HCT116 (cell line): ENCODE results near the gene XPNPEP2. TPM values are rescaled to one million over a fixed set of nuclear protein-coding genes. Genes with fewer than 3 reads are reported as not detected.

Experiments
- ATAC-seq: fragments of 200-7000 bp; cut with Tn5 transposase; 2 replicates; pipeline ENCODE4 v1.9.1; 2020; ENCODE audit warnings: mild to moderate bottlenecking, moderate library complexity
- BruUV-seq: library from RNA; stranded (reverse); fragments of 400-500 nt; replicated peaks from 2 replicates; lab custom pipeline; 2021; lab: Mats Ljungman, UMichigan
- CTCF ChIA-PET: fragments of 300-600 bp; sonication (Branson Sonifier 250); formaldehyde crosslinking; loops from one replicate; lab custom pipeline; 2021; ENCODE audit warnings: antibody characterized with exemption; lab: Charles Lee
- POLR2A ChIA-PET: fragments of 300-600, 350-600 bp; sonication (Branson Sonifier 250); formaldehyde crosslinking; loops from one replicate; lab custom pipeline; 2021; ENCODE audit warnings: antibody characterized with exemption; lab: Charles Lee
- RAD21 ChIA-PET, 2 experiments: fragments of 300-600 bp; sonication (Branson Sonifier 250); formaldehyde crosslinking; loops; one replicate each; lab custom pipeline; 2023; ENCODE audit warnings: low total read pairs in 2 of 2; ENCODE audit not compliant: uncharacterized antibody in 2 of 2, unreplicated experiment in 2 of 2, low non-redundant PET in 1 of 2; lab: Charles Lee
- DNase-seq: peaks from one replicate; pipeline ENCODE4 v3.0.0-alpha.2; 2010; ENCODE audit warnings: low read depth, low spot score
- H2AFZ ChIP-seq: fragments of 200-600 bp; shearing (Covaris generic), sonication (generic); 2 replicates; pipeline ENCODE4 v1.6.1; 2017; ENCODE audit warnings: low read depth, mixed run types, mixed read lengths, antibody characterized with exemption, low read length; ENCODE audit not compliant: poor library complexity, severe bottlenecking
- H3K27ac ChIP-seq: 2 replicates; pipeline ENCODE4 v1.5.1; 2012; ENCODE audit warnings: low read depth, low read length
- H3K27me3 ChIP-seq: fragments of 200-600 bp; sonication (generic); 2 replicates; pipeline ENCODE4 v1.6.1; 2016; ENCODE audit warnings: mixed run types, low read length, mixed read lengths; ENCODE audit not compliant: insufficient read depth
- H3K36me3 ChIP-seq, 2 experiments: fragments of 200-500 bp in 1 of 2; fragments of 200-600 bp in 1 of 2; sonication (Bioruptor generic) in 1 of 2; sonication (generic) in 1 of 2; 2 replicates each; pipeline versions ENCODE4 v1.5.1 to v1.6.1; 2014 to 2016; ENCODE audit warnings: low read length in 2 of 2, inconsistent platforms in 1 of 2, mixed read lengths in 1 of 2, mixed run types in 1 of 2; ENCODE audit not compliant: insufficient read depth in 2 of 2, control insufficient read depth in 1 of 2
- H3K4me1 ChIP-seq, 2 experiments: fragments of 200-600 bp in 1 of 2; sonication (generic) in 1 of 2; 2 replicates each; pipeline versions ENCODE4 v1.5.1 to v1.6.1; 2012 to 2017; ENCODE audit warnings: low read length in 2 of 2, inconsistent platforms in 1 of 2, mild to moderate bottlenecking in 1 of 2, mixed read lengths in 1 of 2, mixed run types in 1 of 2, moderate library complexity in 1 of 2; ENCODE audit not compliant: insufficient read depth in 2 of 2, control insufficient read depth in 1 of 2
- H3K4me2 ChIP-seq: fragments of 200-600 bp; sonication (generic); 2 replicates; pipeline ENCODE4 v1.6.1; 2017; ENCODE audit warnings: mixed run types, low read length, mixed read lengths
- H3K4me3 ChIP-seq, 2 experiments: fragments of 200-600 bp in 1 of 2; sonication (generic) in 1 of 2; replicated peaks in 1 of 2; 2 replicates each; pipeline ENCODE4 v1.5.1; 2011 to 2016; ENCODE audit warnings: low read length in 2 of 2, control low read depth in 1 of 2, low read depth in 1 of 2, mild to moderate bottlenecking in 1 of 2, mixed read lengths in 1 of 2, mixed run types in 1 of 2
- H3K79me2 ChIP-seq: fragments of 200-600 bp; sonication (generic); 2 replicates; pipeline ENCODE4 v1.6.1; 2017; ENCODE audit warnings: mild to moderate bottlenecking, mixed run types, low read length, moderate library complexity, mixed read lengths; ENCODE audit not compliant: insufficient read depth
- H3K9ac ChIP-seq: fragments of 200-600 bp; sonication (generic); 2 replicates; pipeline ENCODE4 v1.6.1; 2016; ENCODE audit warnings: low read length, mixed read lengths
- H3K9me2 ChIP-seq: fragments of 200-600 bp; sonication (generic), shearing (Covaris generic); 2 replicates; pipeline ENCODE4 v1.6.1; 2017; ENCODE audit warnings: mixed run types, mild to moderate bottlenecking, moderate library complexity; ENCODE audit not compliant: insufficient read depth
- H3K9me3 ChIP-seq, 2 experiments: fragments of 200-500 bp in 1 of 2; fragments of 200-600 bp in 1 of 2; sonication (Bioruptor generic) in 1 of 2; sonication (generic) in 1 of 2; 2 replicates each; pipeline ENCODE4 v1.6.1; 2014 to 2017; ENCODE audit warnings: low read length in 2 of 2, mixed read lengths in 2 of 2, inconsistent platforms in 1 of 2, low read depth in 1 of 2, mild to moderate bottlenecking in 1 of 2, mixed run types in 1 of 2, moderate library complexity in 1 of 2; ENCODE audit not compliant: control insufficient read depth in 1 of 2, insufficient read depth in 1 of 2
- H4K20me1 ChIP-seq: fragments of 200-600 bp; sonication (generic), shearing (Covaris generic); 2 replicates; pipeline ENCODE4 v1.6.1; 2017; ENCODE audit warnings: mixed run types, mild to moderate bottlenecking, moderate library complexity; ENCODE audit not compliant: insufficient read depth
- ATF3 ChIP-seq: IDR thresholded peaks from 2 replicates; pipeline ENCODE4 v1.6.1; 2012
- CBX3 ChIP-seq: IDR thresholded peaks from 2 replicates; pipeline ENCODE4 v1.6.1; 2012; ENCODE audit warnings: low read depth
- CEBPB ChIP-seq: IDR thresholded peaks from 2 replicates; pipeline ENCODE4 v1.6.1; 2012; ENCODE audit warnings: low read depth
- ELF1 ChIP-seq: IDR thresholded peaks from 2 replicates; pipeline ENCODE4 v1.6.1; 2012; ENCODE audit warnings: low read depth, borderline replicate concordance
- EZH2phosphoT487 ChIP-seq: fragments of 200-600 bp; IDR thresholded peaks from 2 replicates; pipeline ENCODE4 v1.6.1; 2018; ENCODE audit warnings: antibody characterized with exemption, borderline replicate concordance
- FOSL1 ChIP-seq: IDR thresholded peaks from 2 replicates; pipeline ENCODE4 v1.6.1; 2012; ENCODE audit warnings: low read depth
- JUND ChIP-seq: IDR thresholded peaks from 2 replicates; pipeline ENCODE4 v1.6.1; 2012
- POLR2A ChIP-seq: IDR thresholded peaks from 2 replicates; pipeline ENCODE4 v1.7.0; 2011; ENCODE audit warnings: borderline replicate concordance; ENCODE audit not compliant: insufficient read depth, insufficient read length; ENCODE audit errors: extremely low read depth
- POLR2AphosphoS5 ChIP-seq: IDR thresholded peaks from 2 replicates; pipeline ENCODE4 v1.6.1; 2011; ENCODE audit warnings: mild to moderate bottlenecking, low read depth, low read length, moderate library complexity
- RAD21 ChIP-seq: IDR thresholded peaks from 2 replicates; pipeline ENCODE4 v1.6.1; 2012; ENCODE audit warnings: low read depth, mild to moderate bottlenecking
- REST ChIP-seq: IDR thresholded peaks from 2 replicates; pipeline ENCODE4 v1.6.1; 2012; ENCODE audit warnings: low read depth
- SIN3A ChIP-seq: IDR thresholded peaks from 2 replicates; pipeline ENCODE4 v1.6.1; 2012; ENCODE audit warnings: low read depth
- SRF ChIP-seq: IDR thresholded peaks from 2 replicates; pipeline ENCODE4 v1.6.1; 2012; ENCODE audit warnings: low read depth
- TCF7L2 ChIP-seq: IDR thresholded peaks from 2 replicates; pipeline ENCODE4 v1.7.0; 2011; ENCODE audit warnings: borderline replicate concordance, inconsistent platforms; ENCODE audit not compliant: insufficient read depth, insufficient read length; ENCODE audit errors: extremely low read depth
- YY1 ChIP-seq: IDR thresholded peaks from 2 replicates; pipeline ENCODE4 v1.6.1; 2011; ENCODE audit warnings: low read length, low read depth, moderate library complexity, mild to moderate bottlenecking; ENCODE audit not compliant: insufficient replicate concordance; ENCODE audit errors: extremely low read depth
- ZFX ChIP-seq: fragments of 450-650 bp; IDR thresholded peaks from 2 replicates; pipeline ENCODE4 v1.6.1; 2017
- ZNF274 ChIP-seq: fragments of 200-500 bp; sonication (Bioruptor generic); IDR thresholded peaks from 2 replicates; pipeline ENCODE4 v1.6.1; 2014; ENCODE audit warnings: mild to moderate bottlenecking, low read depth, low read length, inconsistent platforms
- intact Hi-C: fragments of 100-400 bp; cut with micrococcal nuclease; formaldehyde crosslinking; loops from 2 replicates; pipeline ENCODE4 v1.10.0; 2022
- total RNA-seq: library from RNA; stranded (reverse); gene quantifications from one replicate; pipeline ENCODE4 v1.2.1, GENCODE V29; 2021; ENCODE audit not compliant: unreplicated experiment
- TF ChIP-seq, protein P1 (sequence below): IDR thresholded peaks from 2 replicates; pipeline ENCODE4 v1.6.1; 2011; ENCODE audit warnings: mild to moderate bottlenecking, low read length, moderate library complexity; ENCODE audit not compliant: insufficient replicate concordance; ENCODE audit errors: extremely low read depth
- TF ChIP-seq, protein P2 (sequence below), 3 experiments: fragments of 200-600 bp in 1 of 3; sonication (generic) in 1 of 3; IDR thresholded peaks in 2 of 3; conservative IDR thresholded peaks in 1 of 3; 2 replicates each; pipeline ENCODE4 v1.5.1; 2012 to 2017; ENCODE audit warnings: low read depth in 2 of 3, low read length in 2 of 3, antibody characterized with exemption in 1 of 3, borderline replicate concordance in 1 of 3, control low read depth in 1 of 3, mild to moderate bottlenecking in 1 of 3, mixed read lengths in 1 of 3, mixed run types in 1 of 3, moderate library complexity in 1 of 3; ENCODE audit not compliant: insufficient read depth in 1 of 3
- TF ChIP-seq, protein P3 (sequence below): IDR thresholded peaks from 2 replicates; pipeline ENCODE4 v1.6.1; 2012

Gene XPNPEP2
- total RNA-seq, 1 experiment from 2014 or later, result not detected

DNA sequence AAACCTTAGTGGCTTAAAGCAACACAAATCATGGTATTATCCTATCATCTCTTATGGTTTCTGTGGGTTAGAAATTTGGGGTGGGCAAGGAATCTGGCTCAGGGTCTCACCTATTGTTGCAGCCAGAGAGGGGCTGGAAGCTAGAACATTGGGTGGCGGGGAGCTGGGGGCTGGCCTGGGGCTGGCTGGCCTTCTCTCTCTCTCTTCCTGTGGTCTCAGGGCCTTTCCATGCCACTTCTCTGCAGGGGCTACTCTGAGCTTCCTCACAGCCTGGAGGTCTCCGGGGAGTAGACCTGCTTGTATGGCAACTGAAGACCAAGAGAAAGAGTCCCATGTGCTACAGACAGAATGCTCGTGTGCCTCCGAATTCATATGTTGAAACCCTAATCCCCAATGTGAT lies 10.7 kb upstream of the XPNPEP2 start:
- TF ChIP-seq ELF1, result no peak
- TF ChIP-seq, protein P1, sequence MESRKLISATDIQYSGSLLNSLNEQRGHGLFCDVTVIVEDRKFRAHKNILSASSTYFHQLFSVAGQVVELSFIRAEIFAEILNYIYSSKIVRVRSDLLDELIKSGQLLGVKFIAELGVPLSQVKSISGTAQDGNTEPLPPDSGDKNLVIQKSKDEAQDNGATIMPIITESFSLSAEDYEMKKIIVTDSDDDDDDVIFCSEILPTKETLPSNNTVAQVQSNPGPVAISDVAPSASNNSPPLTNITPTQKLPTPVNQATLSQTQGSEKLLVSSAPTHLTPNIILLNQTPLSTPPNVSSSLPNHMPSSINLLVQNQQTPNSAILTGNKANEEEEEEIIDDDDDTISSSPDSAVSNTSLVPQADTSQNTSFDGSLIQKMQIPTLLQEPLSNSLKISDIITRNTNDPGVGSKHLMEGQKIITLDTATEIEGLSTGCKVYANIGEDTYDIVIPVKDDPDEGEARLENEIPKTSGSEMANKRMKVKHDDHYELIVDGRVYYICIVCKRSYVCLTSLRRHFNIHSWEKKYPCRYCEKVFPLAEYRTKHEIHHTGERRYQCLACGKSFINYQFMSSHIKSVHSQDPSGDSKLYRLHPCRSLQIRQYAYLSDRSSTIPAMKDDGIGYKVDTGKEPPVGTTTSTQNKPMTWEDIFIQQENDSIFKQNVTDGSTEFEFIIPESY, result no peak
- no peak for TF ChIP-seq SRF
- no peak for TF ChIP-seq ZNF274
- TF ChIP-seq, protein P2, sequence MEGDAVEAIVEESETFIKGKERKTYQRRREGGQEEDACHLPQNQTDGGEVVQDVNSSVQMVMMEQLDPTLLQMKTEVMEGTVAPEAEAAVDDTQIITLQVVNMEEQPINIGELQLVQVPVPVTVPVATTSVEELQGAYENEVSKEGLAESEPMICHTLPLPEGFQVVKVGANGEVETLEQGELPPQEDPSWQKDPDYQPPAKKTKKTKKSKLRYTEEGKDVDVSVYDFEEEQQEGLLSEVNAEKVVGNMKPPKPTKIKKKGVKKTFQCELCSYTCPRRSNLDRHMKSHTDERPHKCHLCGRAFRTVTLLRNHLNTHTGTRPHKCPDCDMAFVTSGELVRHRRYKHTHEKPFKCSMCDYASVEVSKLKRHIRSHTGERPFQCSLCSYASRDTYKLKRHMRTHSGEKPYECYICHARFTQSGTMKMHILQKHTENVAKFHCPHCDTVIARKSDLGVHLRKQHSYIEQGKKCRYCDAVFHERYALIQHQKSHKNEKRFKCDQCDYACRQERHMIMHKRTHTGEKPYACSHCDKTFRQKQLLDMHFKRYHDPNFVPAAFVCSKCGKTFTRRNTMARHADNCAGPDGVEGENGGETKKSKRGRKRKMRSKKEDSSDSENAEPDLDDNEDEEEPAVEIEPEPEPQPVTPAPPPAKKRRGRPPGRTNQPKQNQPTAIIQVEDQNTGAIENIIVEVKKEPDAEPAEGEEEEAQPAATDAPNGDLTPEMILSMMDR (IDR thresholded peaks at IDR 0.05 in 2 of 3, conservative IDR thresholded peaks at IDR 0.05 in 1 of 3; ENCODE audit: borderline replicate concordance in 1 of 3, insufficient read depth in 1 of 3, low read depth in 2 of 3, low read length in 2 of 3), result no peak
- TF ChIP-seq EZH2phosphoT487, result no peak
- no peak for TF ChIP-seq ZFX
- TF ChIP-seq RAD21, result no peak
- no peak for TF ChIP-seq YY1
- no peak for TF ChIP-seq CEBPB
- no peak for TF ChIP-seq REST
- TF ChIP-seq FOSL1, result no peak
- TF ChIP-seq JUND, result no peak
- no peak for TF ChIP-seq ATF3
- no peak for TF ChIP-seq CBX3
- TF ChIP-seq, protein P3, sequence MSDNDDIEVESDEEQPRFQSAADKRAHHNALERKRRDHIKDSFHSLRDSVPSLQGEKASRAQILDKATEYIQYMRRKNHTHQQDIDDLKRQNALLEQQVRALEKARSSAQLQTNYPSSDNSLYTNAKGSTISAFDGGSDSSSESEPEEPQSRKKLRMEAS, result no peak
- no peak for TF ChIP-seq TCF7L2
- TF ChIP-seq POLR2AphosphoS5, result no peak
- no peak for TF ChIP-seq SIN3A
- TF ChIP-seq POLR2A, result no peak
- Histone ChIP-seq H3K4me1 (no peaks in the 10 kb centered on the region), H4K20me1 (no peaks in the 10 kb centered on the region), H3K27me3 (no peaks in the 10 kb centered on the region), H3K36me3 (no peaks in the 10 kb centered on the region), H3K9ac (no peak overlapping the region), H3K4me2 (no peak overlapping the region), H3K27ac (no peak overlapping the region), H3K79me2 (no peaks in the 10 kb centered on the region), H3K9me2 (no peaks in the 10 kb centered on the region), H3K4me3 (no peak overlapping the region), H3K9me3 (no peaks in the 10 kb centered on the region), H2AFZ (no peak overlapping the region)
- POLR2A ChIA-PET, result no interaction called here
- DNase-seq, result no peak
- intact Hi-C loops, result no loop called here
- CTCF ChIA-PET, result no interaction called here
- RAD21 ChIA-PET, result no interaction called here
- no peak for ATAC-seq
- no TSS peak for BruUV-seq
